GM12878 (cell line): ENCODE measurements around the gene SIK3. TPM values are rescaled to one million over a fixed set of nuclear protein-coding genes. Genes with fewer than 3 reads are reported as not detected.

Experiments used
- ATAC-seq: fragments of 200-7000 bp; cut with Tn5 transposase; 3 replicates; pipeline ENCODE4 v1.9.1; 2020; ENCODE audit warnings: mild to moderate bottlenecking, moderate library complexity
- BruUV-seq: library from RNA; stranded (reverse); fragments of 400-500 nt; replicated peaks from 2 replicates; lab custom pipeline; 2021; lab: Mats Ljungman, UMichigan
- CTCF ChIA-PET: fragments of 300-600 bp; sonication (Branson Sonifier 250); formaldehyde crosslinking; extraction: SDS; loops from one replicate; lab custom pipeline; 2021; ENCODE audit warnings: inconsistent platforms; lab: Yijun Ruan, JAX
- POLR2A ChIA-PET: fragments of 350-600 bp; formaldehyde crosslinking; extraction: SDS; loops from one replicate; lab custom pipeline; 2021; ENCODE audit warnings: inconsistent platforms; lab: Charles Lee
- RAD21 ChIA-PET: fragments of 300-600 bp; sonication (Branson Sonifier 250); formaldehyde crosslinking; loops from one replicate; lab custom pipeline; 2023; ENCODE audit warnings: antibody characterized with exemption; ENCODE audit not compliant: unreplicated experiment; lab: Charles Lee
- SMC1A ChIA-PET: fragments of 300-600 bp; sonication (Branson Sonifier 250); formaldehyde crosslinking; loops from one replicate; lab custom pipeline; 2023; ENCODE audit not compliant: unreplicated experiment, uncharacterized antibody; lab: Charles Lee
- DNase-seq: peaks from one replicate; pipeline ENCODE4 v3.0.0-alpha.2; 2011; ENCODE audit warnings: low read depth, low spot score
- FAIRE-seq: peaks from 3 replicates; lab custom pipeline; 2011; peaks lifted over from hg19 to GRCh38; lab: Jason Lieb, UNC
- H2AFZ ChIP-seq: 2 replicates; pipeline ENCODE4 v1.6.0; 2011; ENCODE audit warnings: low read depth, low read length, control low read depth; ENCODE audit not compliant: control insufficient read depth
- H3K27ac ChIP-seq: 2 replicates; pipeline ENCODE4 v1.5.1; 2011; ENCODE audit warnings: control low read depth; ENCODE audit not compliant: control insufficient read depth, insufficient read depth
- H3K27me3 ChIP-seq, 2 experiments: replicated peaks in 1 of 2; 2 replicates each; pipeline versions ENCODE4 v1.6.0 to v1.6.1; 2011; ENCODE audit warnings: low read length in 1 of 2; ENCODE audit not compliant: control insufficient read depth in 2 of 2, insufficient read depth in 2 of 2
- H3K36me3 ChIP-seq, 2 experiments: 2 replicates each; pipeline ENCODE4 v1.5.1; 2011; ENCODE audit warnings: low read length in 1 of 2; ENCODE audit not compliant: control insufficient read depth in 2 of 2, insufficient read depth in 2 of 2
- H3K4me1 ChIP-seq: 2 replicates; pipeline ENCODE4 v1.6.1; 2011; ENCODE audit warnings: mild to moderate bottlenecking, low read length, moderate library complexity, mixed read lengths; ENCODE audit not compliant: control insufficient read depth, insufficient read depth
- H3K4me2 ChIP-seq: 2 replicates; pipeline ENCODE4 v1.6.0; 2011; ENCODE audit warnings: control low read depth; ENCODE audit not compliant: control insufficient read depth, insufficient read depth
- H3K4me3 ChIP-seq: fragments of 200-600 bp; sonication (generic); 2 replicates; pipeline ENCODE4 v1.5.1; 2016
- H3K79me2 ChIP-seq: 2 replicates; pipeline ENCODE4 v1.6.0; 2011; ENCODE audit warnings: low read length; ENCODE audit not compliant: control insufficient read depth, insufficient read depth
- H3K9ac ChIP-seq: 2 replicates; pipeline ENCODE4 v1.8.0; 2011; ENCODE audit warnings: low read length, control low read depth, mixed read lengths; ENCODE audit not compliant: control insufficient read depth, insufficient read depth
- H3K9me3 ChIP-seq: replicated peaks from 3 replicates; pipeline ENCODE4 v1.5.1; 2011; ENCODE audit warnings: mild to moderate bottlenecking, low read length; ENCODE audit not compliant: control insufficient read depth, insufficient read depth
- H4K20me1 ChIP-seq: 2 replicates; pipeline ENCODE4 v1.6.0; 2011; ENCODE audit not compliant: control insufficient read depth, insufficient read depth
- ATF7 ChIP-seq: fragments of 450-650 bp; IDR thresholded peaks from 2 replicates; pipeline ENCODE4 v1.6.1; 2016; ENCODE audit warnings: low read depth, mild to moderate bottlenecking
- CHD2 ChIP-seq: IDR thresholded peaks from 2 replicates; pipeline ENCODE4 v1.6.1; 2011; ENCODE audit warnings: low read depth, low read length, improper control_type of control experiment, borderline replicate concordance
- CTCF ChIP-seq, 3 experiments: IDR thresholded peaks in 2 of 3; conservative IDR thresholded peaks in 1 of 3; 2 replicates each; pipeline ENCODE4 v1.5.1; 2011; ENCODE audit warnings: low read depth in 3 of 3, low read length in 3 of 3, mild to moderate bottlenecking in 3 of 3, control low read depth in 2 of 3, moderate library complexity in 2 of 3, inconsistent platforms in 1 of 3, mixed read lengths in 1 of 3; ENCODE audit not compliant: control insufficient read depth in 2 of 3, insufficient read depth in 1 of 3; ENCODE audit errors: extremely low read depth in 1 of 3
- FOS ChIP-seq: IDR thresholded peaks from 3 replicates; pipeline ENCODE4 v1.6.1; 2011; ENCODE audit warnings: borderline replicate concordance; ENCODE audit not compliant: insufficient read length; ENCODE audit errors: extremely low read depth
- HDGF ChIP-seq: fragments of 450-650 bp; IDR thresholded peaks from 2 replicates; pipeline ENCODE4 v1.6.1; 2016; ENCODE audit warnings: antibody characterized with exemption
- KAT2A ChIP-seq: conservative IDR thresholded peaks from 2 replicates; pipeline ENCODE4 v1.6.1; 2011; ENCODE audit warnings: low read depth, low read length; ENCODE audit not compliant: control insufficient read depth
- MEF2B ChIP-seq: fragments of 450-650 bp; IDR thresholded peaks from 2 replicates; pipeline ENCODE4 v1.6.1; 2018; ENCODE audit warnings: mild to moderate bottlenecking, moderate library complexity; ENCODE audit not compliant: partially characterized antibody, poor library complexity, severe bottlenecking
- NFYB ChIP-seq: IDR thresholded peaks from 2 replicates; pipeline ENCODE4 v1.6.1; 2011; ENCODE audit warnings: low read depth, mild to moderate bottlenecking, low read length, improper control_type of control experiment, moderate library complexity; ENCODE audit not compliant: insufficient read depth
- NR2F1 ChIP-seq: fragments of 450-650 bp; conservative IDR thresholded peaks from 2 replicates; pipeline ENCODE4 v1.6.1; 2017; ENCODE audit warnings: mild to moderate bottlenecking
- PAX5 ChIP-seq: IDR thresholded peaks from 2 replicates; pipeline ENCODE4 v1.6.1; 2011; ENCODE audit warnings: low read depth, low read length, borderline replicate concordance
- RAD21 ChIP-seq: IDR thresholded peaks from 2 replicates; pipeline ENCODE4 v1.6.1; 2011; ENCODE audit warnings: mild to moderate bottlenecking, low read depth, low read length, moderate library complexity; ENCODE audit not compliant: insufficient read depth
- YY1 ChIP-seq: IDR thresholded peaks from 2 replicates; pipeline ENCODE4 v1.6.1; 2011; ENCODE audit warnings: low read depth, mild to moderate bottlenecking, low read length
- WGBS: methylation state at CpG from one replicate; pipeline ENCODE4 v1.1.6; 2016; ENCODE audit warnings: low lambda C conversion rate; ENCODE audit not compliant: insufficient replicate concordance, insufficient coverage; ENCODE audit errors: missing lambda C conversion rate; 5-methylcytosine and 5-hydroxymethylcytosine counted together
- in situ Hi-C: fragments of 300-500 bp; cut with MboI; formaldehyde crosslinking; loops from 9 replicates; pipeline ENCODE4 v1.14.3; 2018; ENCODE audit warnings: mixed read lengths
- intact Hi-C: fragments of 100-400 bp; cut with micrococcal nuclease; formaldehyde crosslinking; loops from one replicate; pipeline ENCODE4 v1.14.2; 2022; ENCODE audit not compliant: unreplicated experiment
- polyA plus RNA-seq, 11 experiments: library from polyadenylated mRNA; depleted of rRNA in 4 of 11; unstranded in 6 of 11; stranded (reverse) in 5 of 11; fragments of >200 nt; fragmentation: Nextera tagmentation in 4 of 11; fragmentation: Illumina TruSeq in 1 of 11; extraction: Ambion mirVana in 4 of 11; extraction: Trizol in 1 of 11; gene quantifications; 1 replicate in 1 of 11; 2 replicates in 10 of 11; pipeline versions ENCODE4 v1.2.1 to v1.2.3, GENCODE V29; 2011 to 2016; ENCODE audit warnings: inconsistent platforms in 2 of 11, missing spikeins in 2 of 11, low read depth in 1 of 11
- total RNA-seq, 4 experiments: library from RNA; depleted of rRNA in 3 of 4; stranded (reverse); fragments of >200 nt in 3 of 4; fragmentation: Illumina TruSeq in 1 of 4; extraction: Trizol in 1 of 4; gene quantifications; 2 replicates each; pipeline versions ENCODE4 v1.2.1 to v1.2.3, GENCODE V29; 2013 to 2021
- TF ChIP-seq, protein P1 (sequence below): fragments of 450-650 bp; IDR thresholded peaks from 2 replicates; pipeline ENCODE4 v1.6.1; 2017; ENCODE audit warnings: mild to moderate bottlenecking, moderate library complexity
- TF ChIP-seq, protein P2 (sequence below): IDR thresholded peaks from 2 replicates; pipeline ENCODE4 v1.6.1; 2011; ENCODE audit warnings: borderline replicate concordance, low read depth, mild to moderate bottlenecking, moderate library complexity, mixed read lengths, low read length; ENCODE audit not compliant: insufficient read depth; ENCODE audit errors: extremely low read length

SIK3 gene
- total and polyA plus RNA-seq, 10 of the 15 experiments (the other 5 are each of a cell fraction or from before 2014, with no cell fraction given) = 2.5 to 31.9 (median 11.1) TPM

DNA sequence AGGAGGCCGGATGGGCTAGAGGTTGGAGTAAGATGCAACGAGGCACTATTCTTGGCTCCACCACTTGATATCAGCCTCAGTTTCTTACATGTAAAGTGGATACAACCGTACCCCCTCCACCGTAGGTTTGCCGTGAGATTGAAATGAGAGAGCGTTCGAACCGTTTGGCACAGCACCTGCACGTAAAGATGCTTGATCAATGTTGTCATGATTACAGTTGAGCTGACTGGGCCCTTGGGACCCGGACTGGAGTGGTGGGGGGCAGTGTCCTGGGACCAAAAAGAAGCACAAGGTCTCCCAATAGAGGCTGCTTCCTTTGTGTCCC lies 264.8 kb downstream of the SIK3 start (continued):
- TF ChIP-seq RAD21 (no peak), HDGF (no peak), PAX5 (no peak), NFYB (no peak)
- TF ChIP-seq, protein P1, sequence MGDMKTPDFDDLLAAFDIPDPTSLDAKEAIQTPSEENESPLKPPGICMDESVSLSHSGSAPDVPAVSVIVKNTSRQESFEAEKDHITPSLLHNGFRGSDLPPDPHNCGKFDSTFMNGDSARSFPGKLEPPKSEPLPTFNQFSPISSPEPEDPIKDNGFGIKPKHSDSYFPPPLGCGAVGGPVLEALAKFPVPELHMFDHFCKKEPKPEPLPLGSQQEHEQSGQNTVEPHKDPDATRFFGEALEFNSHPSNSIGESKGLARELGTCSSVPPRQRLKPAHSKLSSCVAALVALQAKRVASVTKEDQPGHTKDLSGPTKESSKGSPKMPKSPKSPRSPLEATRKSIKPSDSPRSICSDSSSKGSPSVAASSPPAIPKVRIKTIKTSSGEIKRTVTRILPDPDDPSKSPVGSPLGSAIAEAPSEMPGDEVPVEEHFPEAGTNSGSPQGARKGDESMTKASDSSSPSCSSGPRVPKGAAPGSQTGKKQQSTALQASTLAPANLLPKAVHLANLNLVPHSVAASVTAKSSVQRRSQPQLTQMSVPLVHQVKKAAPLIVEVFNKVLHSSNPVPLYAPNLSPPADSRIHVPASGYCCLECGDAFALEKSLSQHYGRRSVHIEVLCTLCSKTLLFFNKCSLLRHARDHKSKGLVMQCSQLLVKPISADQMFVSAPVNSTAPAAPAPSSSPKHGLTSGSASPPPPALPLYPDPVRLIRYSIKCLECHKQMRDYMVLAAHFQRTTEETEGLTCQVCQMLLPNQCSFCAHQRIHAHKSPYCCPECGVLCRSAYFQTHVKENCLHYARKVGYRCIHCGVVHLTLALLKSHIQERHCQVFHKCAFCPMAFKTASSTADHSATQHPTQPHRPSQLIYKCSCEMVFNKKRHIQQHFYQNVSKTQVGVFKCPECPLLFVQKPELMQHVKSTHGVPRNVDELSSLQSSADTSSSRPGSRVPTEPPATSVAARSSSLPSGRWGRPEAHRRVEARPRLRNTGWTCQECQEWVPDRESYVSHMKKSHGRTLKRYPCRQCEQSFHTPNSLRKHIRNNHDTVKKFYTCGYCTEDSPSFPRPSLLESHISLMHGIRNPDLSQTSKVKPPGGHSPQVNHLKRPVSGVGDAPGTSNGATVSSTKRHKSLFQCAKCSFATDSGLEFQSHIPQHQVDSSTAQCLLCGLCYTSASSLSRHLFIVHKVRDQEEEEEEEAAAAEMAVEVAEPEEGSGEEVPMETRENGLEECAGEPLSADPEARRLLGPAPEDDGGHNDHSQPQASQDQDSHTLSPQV = no peak

GRCh38 chr11:116832350-116833290 lies 265.6 kb downstream of the SIK3 start:
- intact Hi-C loops = no loop called here
- in situ Hi-C loops = no loop called here
- no TSS peak for BruUV-seq
- WGBS = 43% methylated on average over 12 of the region's 13 CpGs
- Histone ChIP-seq H3K27me3 (no peaks in the 10 kb centered on the region), H3K9ac (no peak overlapping the region), H3K4me3 (no peak overlapping the region), H3K27ac (no peak overlapping the region), H3K4me2 (no peak overlapping the region), H4K20me1 (no peaks in the 10 kb centered on the region), H3K79me2 (no peaks in the 10 kb centered on the region), H2AFZ (no peak overlapping the region), H3K36me3 (no peaks in the 10 kb centered on the region), H3K4me1 (peaks cover 8% of the 10 kb centered on the region; the same call in 1 of the 2 replicates), H3K9me3 (no peaks in the 10 kb centered on the region)
- FAIRE-seq (no peak), ATAC-seq (no peak), DNase-seq (no peak)
- ChIA-PET RAD21 (no interaction called here), POLR2A (no interaction called here), CTCF (interaction anchor here (0.6 to 7.3 kb wide), 4 partner anchors 7 to 60 kb away, joined by 3 to 183 read pairs (median 3); partner anchors contain the start of genes APOA5, BUD13 and ZPR1), SMC1A (interaction anchor here (0.6 kb wide), 1 partner anchor 13 kb away, joined by 3 read pairs; no protein-coding TSS in a partner anchor)
- no peak for TF ChIP-seq YY1
- TF ChIP-seq MEF2B = no peak
- TF ChIP-seq NR2F1 = peak; percentile 49
- no peak for TF ChIP-seq ATF7
- peak; percentile 1 to 15 (median 14); a peak in 1 of 6 replicates for TF ChIP-seq CTCF (IDR thresholded peaks at IDR 0.05 in 2 of 3, conservative IDR thresholded peaks at IDR 0.05 in 1 of 3; ENCODE audit: control insufficient read depth in 2 of 3, extremely low read depth in 1 of 3, insufficient read depth in 1 of 3, low read depth in 3 of 3, low read length in 3 of 3)
- TF ChIP-seq CHD2 = no peak
- TF ChIP-seq FOS = no peak
- TF ChIP-seq KAT2A = no peak
- TF ChIP-seq RAD21 = peak; percentile 26; the same call in 1 of the 2 replicates
- TF ChIP-seq, protein P2, sequence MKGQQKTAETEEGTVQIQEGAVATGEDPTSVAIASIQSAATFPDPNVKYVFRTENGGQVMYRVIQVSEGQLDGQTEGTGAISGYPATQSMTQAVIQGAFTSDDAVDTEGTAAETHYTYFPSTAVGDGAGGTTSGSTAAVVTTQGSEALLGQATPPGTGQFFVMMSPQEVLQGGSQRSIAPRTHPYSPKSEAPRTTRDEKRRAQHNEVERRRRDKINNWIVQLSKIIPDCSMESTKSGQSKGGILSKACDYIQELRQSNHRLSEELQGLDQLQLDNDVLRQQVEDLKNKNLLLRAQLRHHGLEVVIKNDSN = no peak
